ENCODE data around the gene CHST6.
"Not testable (repeated sequence)": the region's sequence is repeated elsewhere in the genome, so short reads cannot be mapped to it uniquely, and the experiment has no call there.

The CHST6 gene

DNA sequence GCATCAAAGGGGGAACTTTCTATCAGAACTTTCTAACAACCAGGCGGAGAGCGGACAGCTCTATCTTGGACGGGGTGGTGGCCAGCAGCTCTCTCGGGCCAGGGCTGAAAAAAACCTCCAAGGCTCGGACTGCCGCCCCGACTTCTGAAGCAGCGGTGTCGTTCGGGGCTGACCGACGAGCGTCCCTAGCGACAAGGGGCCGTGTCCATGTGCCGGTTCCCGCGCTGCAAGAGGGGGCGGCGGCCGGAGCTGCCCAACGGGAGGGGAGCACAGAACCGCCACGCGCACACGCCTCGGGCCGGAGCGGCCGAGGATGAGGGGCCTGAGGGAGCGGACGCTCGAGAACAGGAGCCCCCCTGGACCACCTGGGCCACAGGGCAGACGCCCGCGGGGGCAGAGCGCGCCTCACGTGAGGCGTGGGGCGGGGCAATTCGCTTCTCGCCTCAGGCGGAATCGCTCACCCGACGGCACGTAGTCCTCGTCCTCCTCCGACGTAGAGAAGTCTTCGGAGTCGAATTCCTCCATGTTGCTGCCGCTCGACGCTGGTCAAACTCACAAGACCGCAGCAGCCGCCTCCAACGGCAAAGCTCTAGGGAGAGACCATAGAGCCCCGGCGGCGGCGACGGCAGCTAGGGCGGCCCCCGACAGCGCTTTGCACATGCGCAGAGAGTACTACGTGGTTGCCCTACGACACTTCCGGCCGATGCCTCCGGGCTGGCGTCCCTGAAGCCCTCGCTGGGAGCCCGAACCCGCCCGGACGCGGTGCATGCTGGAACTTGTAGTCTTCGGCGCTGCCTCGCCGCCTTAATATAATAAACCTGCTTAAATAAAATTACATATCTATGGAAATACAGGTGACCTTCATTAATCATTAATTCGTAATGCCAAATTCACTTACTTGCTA is 62.2 kb downstream of the CHST6 start, which contains the start of gene CFDP1:
CFDP1 (minus strand) TSS at position 676 of the 904 bp plus-strand sequence; CDS start at position 525, 151 bp downstream.
- DNase-seq: peak; percentile 77 to 94

DNA sequence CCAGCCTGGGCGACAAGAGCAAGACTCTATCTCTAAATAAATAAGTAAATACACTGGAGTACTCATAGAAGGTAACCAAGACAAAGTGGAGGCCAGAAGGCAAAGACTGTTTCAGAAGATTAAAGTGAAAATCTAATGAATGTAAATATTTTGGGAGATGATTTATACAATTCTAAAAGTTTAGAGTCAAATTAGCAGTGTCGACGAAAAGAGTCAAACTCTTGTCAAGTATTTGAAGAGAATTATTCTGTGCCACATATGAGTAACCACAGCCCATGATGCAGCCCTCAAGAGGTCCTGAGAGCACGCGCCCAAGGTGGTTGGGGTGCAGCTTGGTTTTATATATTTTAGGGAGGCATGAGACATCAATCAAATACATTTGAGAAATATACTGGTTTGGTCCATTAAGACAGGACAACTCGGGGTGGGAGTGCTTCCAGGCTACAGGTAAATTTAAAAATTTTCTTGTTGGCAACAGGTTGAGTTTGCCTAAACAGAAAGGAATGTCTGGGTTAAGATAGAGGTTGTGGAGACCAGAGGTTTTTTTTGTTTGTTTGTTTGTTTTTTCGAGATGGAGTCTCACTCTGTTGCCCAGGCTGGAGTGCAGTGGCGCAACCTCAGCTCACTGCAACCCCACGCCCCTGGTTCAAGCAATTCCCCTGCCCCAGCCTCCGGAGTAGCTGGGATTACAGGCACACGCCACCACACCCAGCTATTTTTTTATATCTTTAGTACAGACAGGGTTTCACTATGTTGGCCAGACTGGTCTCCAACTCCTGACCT is 65.4 kb downstream of the CHST6 start:
- no peak for DNase-seq

DNA sequence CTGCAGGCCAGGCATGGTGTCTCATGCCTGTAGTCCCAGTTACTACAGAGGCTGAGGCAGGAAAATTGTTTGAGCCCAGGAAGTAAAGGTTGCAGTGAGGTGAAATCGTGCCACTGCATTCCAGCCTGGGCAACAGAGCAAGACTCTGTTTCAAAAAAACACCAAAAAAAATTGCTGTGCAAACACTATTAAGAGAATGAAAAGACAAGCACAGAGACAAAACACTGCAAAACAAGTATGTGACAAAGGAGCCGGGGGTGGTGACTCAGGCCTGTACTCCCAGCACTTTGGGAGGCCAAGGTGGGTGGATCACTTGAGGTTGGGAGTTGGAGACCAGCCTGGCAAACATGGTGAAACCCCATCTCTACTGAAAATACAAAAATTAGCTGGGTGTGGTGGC is 68.7 kb downstream of the CHST6 start:
- not testable (repeated sequence) for DNase-seq

DNA sequence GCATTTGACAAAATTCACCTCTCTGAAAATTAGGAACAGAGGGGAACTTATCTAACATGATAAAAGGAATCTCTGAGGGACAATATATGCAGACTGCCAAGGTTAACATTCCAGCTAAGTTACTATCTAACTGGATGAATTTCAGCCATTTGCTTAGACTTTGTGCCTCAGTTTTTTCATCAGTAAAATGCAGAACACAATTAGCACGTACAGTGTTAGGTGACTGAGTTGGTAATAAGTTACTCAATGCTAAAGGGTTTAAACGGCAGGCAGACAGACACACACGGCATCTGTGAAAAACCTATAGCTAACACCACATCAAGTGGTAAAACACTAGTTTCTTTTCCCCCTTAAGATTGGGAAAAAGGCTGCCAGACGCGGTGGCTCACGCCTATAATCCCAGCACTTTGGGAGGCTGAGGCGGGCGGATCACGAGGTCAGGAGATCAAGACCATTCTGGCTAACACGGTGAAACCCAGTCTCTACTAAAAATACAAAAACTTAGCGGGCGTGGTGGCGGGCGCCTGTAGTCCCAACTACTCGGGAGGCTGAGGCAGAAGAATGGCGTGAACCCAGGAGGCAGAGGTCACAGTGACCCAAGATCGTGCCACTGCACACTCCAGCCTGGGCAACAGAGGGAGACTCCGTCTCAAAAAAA is 71.0 kb downstream of the CHST6 start:
- not testable (repeated sequence) for DNase-seq

DNA sequence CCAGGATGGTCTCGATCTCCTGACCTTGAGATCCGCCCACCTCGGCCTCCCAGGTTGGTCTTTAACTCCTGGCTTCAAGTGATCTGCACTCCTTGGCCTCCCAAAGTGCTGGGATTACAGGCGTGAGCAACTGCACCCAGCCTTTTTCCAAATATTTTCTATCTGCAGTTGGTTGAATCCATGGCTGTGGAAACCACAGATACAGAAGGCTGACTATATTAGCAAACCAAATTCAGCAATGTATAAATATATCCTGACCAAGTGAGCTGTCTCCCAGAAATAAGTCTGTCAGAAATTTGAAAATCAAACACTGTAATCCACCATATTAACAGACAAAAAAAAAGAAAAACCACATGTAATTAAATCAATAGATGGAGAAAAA is 71.5 kb downstream of the CHST6 start:
- DNase-seq: no peak
